HG02571 (cell line): ENCODE measurements around the gene ENKUR.
A peak's percentile ranks its signal among the peaks of the same experiment; 100 is the strongest.
"Not testable (repeated sequence)": the region's sequence is repeated elsewhere in the genome, so short reads cannot be mapped to it uniquely, and the experiment has no call there.

Source experiments
- ATAC-seq: cut with Tn5 transposase; IDR thresholded peaks from one replicate; pipeline ENCODE4 v1.9.1; 2021; ENCODE audit warnings: mild to moderate bottlenecking, moderate library complexity; ENCODE audit not compliant: unreplicated experiment

Gene ENKUR

DNA sequence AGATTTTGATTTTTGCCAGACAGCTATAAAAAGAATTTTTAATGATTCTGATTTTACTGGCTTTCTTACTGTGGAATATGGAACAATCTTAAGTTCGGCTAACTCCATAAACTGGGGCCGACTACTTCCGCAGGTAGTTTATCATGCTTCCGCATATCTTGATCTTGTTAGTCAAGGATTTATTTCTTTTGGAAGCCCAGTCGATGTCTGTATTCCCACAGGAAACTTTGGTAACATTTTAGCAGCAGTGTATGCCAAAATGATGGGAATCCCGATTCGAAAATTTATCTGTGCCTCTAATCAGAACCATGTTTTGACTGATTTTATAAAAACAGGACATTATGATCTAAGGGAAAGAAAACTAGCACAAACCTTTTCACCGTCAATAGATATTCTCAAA, 8.6 kb upstream of the ENKUR start:
- no peak for ATAC-seq

DNA sequence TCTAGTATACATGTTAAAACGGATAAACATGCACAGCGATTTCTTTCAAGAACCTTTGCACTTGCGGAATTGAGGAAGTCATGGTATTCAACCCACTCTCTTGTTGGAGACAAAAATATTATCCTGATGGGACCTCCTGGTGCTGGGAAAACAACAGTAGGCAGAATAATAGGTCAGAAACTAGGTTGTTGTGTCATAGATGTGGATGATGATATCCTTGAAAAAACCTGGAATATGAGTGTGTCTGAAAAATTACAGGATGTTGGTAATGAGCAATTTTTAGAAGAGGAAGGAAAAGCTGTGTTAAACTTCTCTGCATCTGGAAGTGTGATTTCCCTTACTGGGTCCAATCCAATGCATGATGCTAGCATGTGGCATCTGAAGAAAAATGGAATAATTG, 7.3 kb upstream of the ENKUR start:
- ATAC-seq: no peak

DNA sequence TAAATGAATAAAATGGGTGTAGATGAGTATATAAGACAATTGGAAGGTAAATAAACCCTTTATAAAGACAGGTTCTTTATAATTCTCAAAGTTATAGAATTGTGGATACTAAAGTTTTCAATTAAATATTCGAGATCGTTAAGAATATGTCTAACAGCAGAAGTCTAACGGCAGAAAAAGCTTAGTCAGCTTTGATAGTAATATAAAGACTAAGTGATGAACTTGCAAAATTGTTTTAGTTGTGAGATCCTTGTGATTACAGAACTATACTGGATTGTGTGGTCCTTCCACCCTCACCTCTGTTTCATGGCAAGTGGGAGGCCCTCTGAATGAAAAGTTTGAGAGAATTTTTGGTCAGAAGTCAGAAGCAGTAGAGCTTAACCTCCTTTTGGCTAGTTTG, 2.7 kb upstream of the ENKUR start:
- ATAC-seq: no peak

- no peak for ATAC-seq
These were observed 1.7 kb upstream of the ENKUR start for GRCh38 chr10:25017661-25018060.

DNA sequence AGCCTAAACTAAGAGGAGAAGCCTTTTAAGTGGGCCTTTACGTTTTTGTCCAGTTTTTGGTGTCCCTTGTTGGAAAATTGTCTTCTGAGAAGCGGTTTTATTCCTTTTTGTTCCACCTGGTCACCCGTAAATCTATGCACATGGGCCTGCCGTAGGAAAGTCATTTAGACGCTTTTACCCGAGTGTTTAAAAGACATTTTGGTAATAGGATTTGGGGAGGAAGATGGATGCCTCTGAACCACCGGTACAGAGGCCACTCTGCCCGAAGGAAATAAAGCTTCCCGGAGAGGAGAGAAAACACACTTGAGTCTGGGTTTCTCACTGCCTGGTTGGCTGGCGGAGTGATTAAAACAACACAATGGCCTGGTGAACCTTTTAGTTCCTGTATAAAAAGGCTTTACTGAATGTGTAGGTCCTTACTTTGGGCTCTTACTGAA, 1.2 kb upstream of the ENKUR start:
- peak; percentile 4 for ATAC-seq

DNA sequence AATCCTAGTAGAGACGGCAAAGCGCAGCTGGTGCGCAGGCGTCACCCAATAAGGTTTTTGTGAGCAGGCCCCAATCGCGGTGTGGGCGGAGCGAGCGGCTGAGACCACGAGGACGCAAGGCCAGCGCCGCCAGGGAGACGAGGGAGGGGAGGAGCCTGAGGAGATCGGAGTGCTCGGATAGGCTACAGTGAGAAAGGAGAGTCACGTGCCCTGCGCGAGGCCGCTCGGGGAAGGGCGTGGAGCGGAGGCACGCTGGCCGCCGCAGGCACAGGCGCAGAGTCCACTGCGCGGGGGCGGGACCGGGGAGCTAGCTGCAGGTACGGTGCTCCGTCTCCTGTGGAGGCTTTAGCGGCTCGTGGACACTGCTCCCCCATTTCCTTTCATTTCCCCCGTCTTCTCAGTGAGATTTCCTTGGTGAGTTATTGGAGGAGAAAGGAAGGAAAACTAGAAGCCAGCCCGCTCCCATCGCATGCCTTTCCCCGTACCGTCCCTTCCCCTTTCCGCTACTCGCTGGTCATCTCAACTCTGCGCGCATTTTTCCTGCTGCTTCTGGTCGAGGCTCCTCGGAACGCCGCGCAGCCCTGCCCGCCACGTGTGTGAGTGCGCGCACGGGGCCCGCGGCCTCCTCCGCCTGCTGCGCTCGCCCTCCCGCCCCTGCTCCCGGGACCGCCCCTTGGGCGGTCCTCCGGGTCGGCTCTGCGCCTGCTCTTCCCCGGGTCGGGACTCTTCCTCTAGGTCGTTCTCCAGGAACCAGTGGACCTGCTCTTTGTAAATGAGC, 607 bp upstream of the ENKUR start, which contains the start of gene THNSL1:
THNSL1 (plus strand) TSS at position 237 of the 778 bp plus-strand sequence. CDS start 6,612 bp downstream, outside the sequence.
- peak; percentile 99 for ATAC-seq

DNA sequence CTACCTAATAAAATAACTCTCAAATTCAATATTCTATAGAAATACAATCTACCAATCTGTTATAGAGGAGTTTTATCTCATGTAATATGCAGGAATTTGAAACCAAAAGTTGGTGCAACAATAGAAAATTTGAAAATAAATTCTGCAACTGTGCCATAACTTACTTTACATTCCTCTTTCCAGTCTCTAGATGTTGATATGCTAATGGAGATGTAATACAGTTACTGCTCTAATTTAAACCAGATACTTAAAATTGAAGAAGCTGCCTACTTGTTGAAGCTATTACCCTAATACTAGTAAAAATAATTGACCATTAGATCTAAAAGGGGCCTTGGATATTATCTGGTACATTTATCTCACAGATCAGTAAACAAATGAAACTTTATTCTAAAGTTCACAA, 1.4 kb downstream of the ENKUR start:
- ATAC-seq: no peak

GRCh38 chr10:25011591-25011990, 4.4 kb downstream of the ENKUR start:
- not testable (repeated sequence) for ATAC-seq

DNA sequence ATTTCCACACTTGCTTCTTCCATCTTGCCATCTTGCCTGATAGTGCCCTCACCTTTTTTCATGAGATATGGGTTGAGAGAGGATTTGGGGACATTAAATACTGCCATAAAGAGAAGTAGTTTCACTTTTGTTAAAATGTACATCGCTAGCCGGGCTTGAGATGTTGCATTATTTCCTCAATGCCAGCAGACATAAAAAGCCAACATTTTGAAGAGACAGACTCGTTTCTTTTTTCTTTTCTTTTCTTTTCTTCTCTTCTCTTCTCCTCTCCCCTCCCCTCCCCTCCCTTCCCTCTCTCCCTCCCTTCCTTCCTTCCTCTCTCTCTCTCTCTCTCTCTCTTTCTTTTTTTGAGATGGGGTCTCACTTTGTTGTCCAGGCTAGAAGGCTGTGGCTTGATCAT, 17.9 kb downstream of the ENKUR start:
- no peak for ATAC-seq

DNA sequence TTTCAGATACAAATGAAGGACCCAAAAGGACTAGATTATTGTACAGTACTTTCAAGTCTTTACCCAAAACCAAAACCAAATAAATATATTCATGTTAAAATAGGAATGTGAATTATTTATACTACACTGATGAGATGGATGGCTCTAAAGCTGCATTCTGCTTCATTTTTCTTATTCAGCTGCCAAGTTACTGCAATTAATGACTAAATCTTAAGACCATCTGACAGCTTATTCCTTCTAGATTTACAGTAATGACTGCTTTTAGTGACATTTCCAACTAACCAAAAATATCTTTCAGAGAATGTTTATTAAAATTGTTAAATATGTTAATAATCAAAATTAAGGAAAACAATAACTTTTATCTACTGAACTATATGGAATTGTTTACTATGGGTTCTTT, 20.9 kb downstream of the ENKUR start:
- no peak for ATAC-seq

GRCh38 chr10:24993237-24993958, 22.6 kb downstream of the ENKUR start:
- ATAC-seq: no peak

DNA sequence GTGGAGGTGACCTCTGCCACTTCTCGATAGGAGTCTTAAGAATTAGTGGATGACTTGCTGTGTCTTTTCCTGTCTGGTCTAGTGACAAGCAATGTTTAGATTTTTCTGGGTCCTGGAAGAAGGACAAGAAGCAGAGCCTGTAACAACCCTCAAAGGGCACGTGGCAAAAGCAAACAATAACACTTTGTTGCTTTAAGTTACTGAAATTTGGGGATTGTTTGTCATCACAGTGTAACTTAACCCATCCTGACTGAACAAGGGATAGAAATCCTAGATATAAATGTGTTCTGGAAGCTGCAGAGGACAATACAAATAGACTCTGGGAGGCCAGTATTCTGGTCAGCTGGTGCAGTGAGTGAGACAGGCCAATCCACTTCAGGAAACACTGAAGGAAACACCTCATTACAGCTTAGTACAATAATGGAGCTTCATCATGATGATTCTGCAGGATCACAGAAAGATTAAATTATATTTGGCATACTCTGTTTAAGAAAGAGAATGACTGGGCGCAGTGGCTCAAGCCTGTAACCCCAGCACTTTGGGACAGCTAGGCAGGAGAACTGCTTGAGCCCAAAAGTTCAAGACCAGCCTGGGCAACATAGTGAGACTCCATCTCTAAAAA, 23.3 kb downstream of the ENKUR start:
- no peak for ATAC-seq

DNA sequence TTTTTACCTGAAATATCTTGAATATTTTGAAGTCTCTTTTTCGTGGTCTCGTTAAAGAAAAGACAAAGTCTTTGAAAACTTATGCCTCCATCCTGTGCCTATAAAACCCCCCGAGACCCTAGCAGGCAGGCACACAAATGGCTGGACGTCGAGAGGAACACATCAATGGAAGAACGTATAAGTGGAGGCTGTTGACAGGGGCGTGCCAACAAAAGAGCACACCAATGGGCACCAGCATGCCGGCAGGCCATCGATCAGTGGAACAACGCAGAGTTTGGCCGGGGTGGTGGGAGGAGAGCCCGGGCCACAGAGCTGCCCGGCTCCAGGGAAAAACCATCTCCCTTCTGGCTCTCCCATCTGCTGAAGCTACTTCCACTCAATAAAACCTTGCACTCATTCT, 24.7 kb downstream of the ENKUR start:
- ATAC-seq: no peak

DNA sequence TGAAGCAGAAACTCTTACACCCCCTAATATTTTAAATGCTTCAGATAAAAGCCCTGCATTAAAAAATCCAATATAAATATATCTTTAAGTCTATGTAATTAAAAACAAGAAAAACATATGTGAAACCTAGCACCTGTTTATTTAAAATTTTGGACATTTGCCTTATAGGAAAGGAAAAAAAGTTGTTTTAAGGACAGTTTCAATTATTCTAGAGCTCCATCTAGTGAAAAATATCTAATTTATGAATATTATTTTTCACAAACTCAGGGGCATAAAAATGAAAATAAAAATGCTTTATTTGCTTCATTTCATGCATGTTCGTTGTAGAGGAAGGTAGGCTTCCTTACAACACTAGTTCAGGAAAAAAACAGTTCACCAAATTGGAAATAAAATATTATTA, 26.1 kb downstream of the ENKUR start:
- no peak for ATAC-seq

- no peak for ATAC-seq
These were observed 26.9 kb downstream of the ENKUR start for GRCh38 chr10:24988831-24989640.

DNA sequence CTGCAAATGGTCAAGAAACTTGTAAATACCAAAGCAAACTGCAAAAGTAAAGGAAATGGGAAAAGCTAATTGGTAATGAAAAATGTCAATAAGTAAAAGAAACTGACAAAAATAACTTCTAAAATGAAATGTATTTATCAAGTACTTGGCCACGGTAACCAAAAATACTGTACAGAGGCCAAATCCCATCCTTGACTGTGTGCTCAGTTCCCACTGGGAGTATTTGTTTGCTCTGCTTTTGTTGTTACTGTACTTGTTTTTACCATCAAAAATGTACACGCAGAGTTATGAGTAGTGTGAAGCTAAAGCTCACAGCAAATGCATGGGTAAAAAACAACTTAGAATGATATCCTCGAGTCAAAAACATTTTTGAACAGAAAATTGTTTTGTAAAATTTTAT, 31.1 kb downstream of the ENKUR start:
- no peak for ATAC-seq

GRCh38 chr10:24983946-24984345, 32.0 kb downstream of the ENKUR start:
- ATAC-seq: no peak

GRCh38 chr10:24983130-24983529, 32.8 kb downstream of the ENKUR start:
- ATAC-seq: no peak

DNA sequence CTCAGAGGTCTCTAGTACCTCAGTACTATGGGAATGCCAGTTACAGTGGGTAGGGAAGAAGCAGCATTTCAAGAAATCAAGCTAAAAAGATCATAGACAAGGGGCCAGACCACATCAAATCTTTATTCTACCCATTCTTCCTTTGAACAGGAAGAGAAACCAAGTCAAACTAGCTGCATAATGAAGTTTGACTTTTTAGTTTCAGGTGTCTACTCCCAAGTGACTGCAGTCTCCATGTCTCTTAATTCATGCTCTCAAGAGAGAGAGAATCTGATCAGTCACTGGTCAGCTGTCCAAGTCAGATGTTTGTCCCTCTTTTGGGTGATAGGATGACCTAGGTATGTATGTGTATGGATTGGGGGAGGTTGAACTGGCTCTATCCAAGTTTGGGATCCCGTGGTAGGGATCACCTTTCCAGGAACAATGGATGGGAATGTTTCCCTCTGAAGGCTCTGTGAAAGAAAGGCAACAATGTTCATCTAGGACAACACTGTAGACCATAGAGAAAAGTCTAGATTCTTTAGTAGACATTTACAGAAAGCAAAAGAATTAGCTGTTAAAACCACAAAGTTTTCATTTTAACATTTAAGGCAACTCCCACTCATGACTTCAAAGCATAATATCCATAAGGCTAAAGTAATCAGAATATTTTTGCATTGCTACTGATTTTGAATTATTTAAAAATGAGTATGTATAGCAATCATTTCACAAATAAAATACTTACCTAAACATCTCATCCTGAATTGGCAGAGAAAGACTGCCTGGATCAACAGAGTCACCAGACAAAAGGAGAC, 33.4 kb downstream of the ENKUR start:
- no peak for ATAC-seq

DNA sequence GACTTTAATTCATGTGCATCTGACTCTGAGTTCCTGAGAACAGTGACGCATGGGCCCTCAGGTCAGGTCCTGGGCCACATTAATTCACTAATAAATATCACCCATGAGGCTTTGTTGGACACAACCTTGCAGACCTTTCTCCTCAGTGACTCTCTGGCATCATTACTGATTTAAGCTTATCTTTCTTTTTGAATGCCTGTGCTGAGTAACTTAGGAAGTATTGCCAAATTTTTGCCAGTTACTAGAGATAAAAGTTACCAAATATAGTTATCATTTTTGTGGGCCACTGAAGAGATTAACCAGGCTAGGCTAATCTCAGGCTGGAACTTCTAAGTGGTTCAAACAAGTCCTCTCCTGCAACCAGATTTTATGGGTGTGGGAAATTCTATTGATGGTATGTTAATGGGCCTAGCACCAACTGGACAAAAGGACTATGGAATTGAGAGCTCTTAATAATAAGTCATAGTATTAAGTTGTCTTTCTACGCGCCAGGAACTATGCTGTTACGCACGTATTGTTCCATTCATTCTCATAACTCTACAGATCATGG, 34.7 kb downstream of the ENKUR start:
- no peak for ATAC-seq
